Muscle of leg (tissue), 11 donors: Measurements from ENCODE around the gene GRIK4. TPM values are rescaled to one million over a fixed set of nuclear protein-coding genes. Genes with fewer than 3 reads are reported as not detected.

ENCODE experiments used
- DNase-seq: peaks from one replicate; pipeline ENCODE4 v3.0.0; 2013
- H3K27ac ChIP-seq: one replicate; pipeline ENCODE4 v1.5.1; 2013; ENCODE audit warnings: mild to moderate bottlenecking, low read length, control low read depth
- H3K27me3 ChIP-seq: one replicate; pipeline ENCODE4 v1.6.1; 2013; ENCODE audit warnings: low read length; ENCODE audit not compliant: control insufficient read depth, insufficient read depth
- H3K36me3 ChIP-seq: one replicate; pipeline ENCODE4 v1.6.1; 2013; ENCODE audit warnings: low read length; ENCODE audit not compliant: control insufficient read depth, insufficient read depth
- H3K4me1 ChIP-seq: one replicate; pipeline ENCODE4 v1.6.1; 2013; ENCODE audit warnings: low read length; ENCODE audit not compliant: control insufficient read depth, insufficient read depth
- H3K4me3 ChIP-seq: one replicate; pipeline ENCODE4 v1.5.1; 2013; ENCODE audit warnings: low read length, control low read depth
- H3K9me3 ChIP-seq: replicated peaks from 2 replicates; pipeline ENCODE4 v1.6.1; 2013; ENCODE audit warnings: low read depth, low read length; ENCODE audit not compliant: control insufficient read depth
- WGBS: methylation state at CpG from one replicate; pipeline ENCODE4 v1.1.5; 2013; ENCODE audit warnings: missing lambda C conversion rate; ENCODE audit not compliant: insufficient coverage; 5-methylcytosine and 5-hydroxymethylcytosine counted together
- polyA plus RNA-seq, 8 donors: library from polyadenylated mRNA; unstranded; fragments of 120-200 nt; gene quantifications; one replicate each; pipeline versions ENCODE4 v1.2.1 to v1.2.3, GENCODE V29; 2013; ENCODE audit warnings: inconsistent platforms in 1 of 8, low replicate concordance in 1 of 8; ENCODE audit not compliant: insufficient read length in 8 of 8, insufficient read depth in 1 of 8
- total RNA-seq: library from RNA; stranded (reverse); fragments of 120-200 nt; gene quantifications from one replicate; pipeline ENCODE4 v1.2.4, GENCODE V29; 2013

Gene GRIK4
- total and polyA plus RNA-seq, 9 donors: 0.09 to 1.3 (median 0.50) TPM

DNA sequence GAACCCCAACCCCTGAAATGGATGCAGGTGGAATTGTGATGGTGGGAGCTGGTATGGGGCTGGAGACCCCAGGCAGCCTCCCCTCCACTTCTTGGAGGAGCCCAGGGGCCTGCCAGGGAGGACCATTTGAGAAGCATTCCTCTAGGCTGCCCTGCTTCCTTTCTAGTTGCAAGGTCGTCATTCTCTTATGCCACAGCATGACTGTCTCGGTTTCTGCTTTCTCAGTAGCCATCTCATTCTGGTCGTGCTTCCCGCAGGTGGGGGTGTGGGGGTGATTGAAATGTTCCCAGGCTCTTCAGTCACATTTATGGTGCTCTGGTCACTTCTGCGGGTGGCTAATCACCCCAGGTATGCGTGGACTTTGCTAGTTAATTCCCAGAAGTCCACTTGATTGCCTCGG lies 288.7 kb downstream of the GRIK4 start:
- Histone ChIP-seq H3K27ac (no peak overlapping the region), H3K36me3 (no peaks in the 10 kb centered on the region), H3K27me3 (peaks cover 8% of the 10 kb centered on the region), H3K4me1 (no peaks in the 10 kb centered on the region), H3K4me3 (no peak overlapping the region), H3K9me3 (no peaks in the 10 kb centered on the region)
- no peak for DNase-seq
- 67% methylated on average over 1 of the region's 7 CpGs for WGBS

DNA sequence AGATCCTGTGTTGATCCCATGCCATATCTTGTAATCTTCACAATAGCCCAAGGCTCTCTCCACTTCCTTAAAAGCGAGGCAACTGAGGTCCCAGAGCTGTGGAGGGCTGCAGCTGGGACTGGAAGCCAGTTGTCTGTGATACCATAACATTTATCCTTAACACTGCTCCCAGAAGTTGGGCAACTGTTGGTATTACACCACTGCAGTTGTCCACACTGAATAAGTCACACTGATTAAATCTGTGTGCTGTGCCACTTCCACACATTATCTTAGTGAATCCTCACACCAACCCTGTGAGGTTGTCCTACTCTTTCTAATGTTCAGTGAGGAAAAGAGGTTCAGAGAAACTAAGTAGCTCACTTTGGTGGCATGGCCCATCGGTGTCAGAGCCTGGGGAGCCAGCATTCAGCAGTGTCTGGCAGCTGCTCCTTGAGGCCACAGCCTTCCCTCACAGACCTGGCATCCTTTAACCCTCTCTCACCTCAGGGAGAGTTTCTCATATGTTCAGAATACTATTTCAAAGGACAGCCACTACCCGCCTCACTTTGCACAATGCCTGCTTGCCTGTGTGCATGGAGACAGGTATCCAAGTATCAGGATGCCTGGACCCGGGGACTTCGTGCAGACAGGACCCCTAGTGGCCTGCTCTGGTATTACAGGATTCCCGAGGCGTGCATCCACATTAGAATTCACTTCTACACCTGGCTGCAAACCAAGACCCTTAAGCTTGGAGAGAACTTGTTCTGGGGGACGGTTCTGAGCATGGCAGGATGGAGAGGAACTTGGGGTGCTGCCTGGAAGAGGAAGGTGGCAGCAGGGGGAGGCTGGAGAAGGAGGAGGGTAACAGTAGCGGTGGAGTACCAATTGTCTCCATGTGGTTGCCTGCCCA lies 290.5 kb downstream of the GRIK4 start:
- peak; percentile 63 for DNase-seq
- Histone ChIP-seq H3K4me3 (no peak overlapping the region), H3K27ac (no peak overlapping the region), H3K9me3 (no peaks in the 10 kb centered on the region), H3K27me3 (peaks cover 8% of the 10 kb centered on the region), H3K4me1 (no peaks in the 10 kb centered on the region), H3K36me3 (no peaks in the 10 kb centered on the region)
- WGBS: 57% methylated on average over 4 of the region's 9 CpGs

DNA sequence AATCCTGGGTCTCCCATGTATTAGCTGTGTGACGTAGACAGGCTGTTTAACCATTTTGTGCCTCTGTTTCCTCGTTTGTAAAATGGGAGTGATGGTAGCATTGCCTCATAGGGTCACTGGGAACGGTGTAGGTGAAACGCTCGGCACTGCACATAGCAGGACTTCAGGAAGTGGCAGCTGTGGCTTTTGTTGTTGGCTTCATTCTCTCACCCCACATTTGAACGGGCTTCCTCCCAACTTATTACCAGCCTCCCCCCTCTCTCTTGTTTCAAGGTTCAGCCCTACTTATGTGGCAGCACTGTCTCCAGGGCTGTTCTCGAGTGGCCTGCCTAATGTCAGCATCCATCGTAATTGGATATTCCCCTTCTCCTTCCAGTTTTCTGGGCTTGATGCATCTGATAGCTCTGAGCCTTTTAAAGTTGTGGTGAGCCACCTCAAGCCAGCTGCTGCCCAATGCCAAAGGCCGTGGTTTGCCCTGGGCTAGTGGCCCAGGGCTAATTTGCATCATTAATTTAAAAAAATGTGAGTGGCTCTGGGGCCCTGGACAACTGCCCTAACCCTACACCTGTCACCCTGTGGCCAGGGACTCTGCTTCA lies 294.5 kb downstream of the GRIK4 start:
- 41% methylated on average over 9 of the region's 9 CpGs for WGBS
- Histone ChIP-seq H3K4me3 (no peak overlapping the region), H3K36me3 (no peaks in the 10 kb centered on the region), H3K27ac (no peak overlapping the region), H3K27me3 (peaks cover 11% of the 10 kb centered on the region), H3K4me1 (no peaks in the 10 kb centered on the region), H3K9me3 (no peaks in the 10 kb centered on the region)
- no peak for DNase-seq

DNA sequence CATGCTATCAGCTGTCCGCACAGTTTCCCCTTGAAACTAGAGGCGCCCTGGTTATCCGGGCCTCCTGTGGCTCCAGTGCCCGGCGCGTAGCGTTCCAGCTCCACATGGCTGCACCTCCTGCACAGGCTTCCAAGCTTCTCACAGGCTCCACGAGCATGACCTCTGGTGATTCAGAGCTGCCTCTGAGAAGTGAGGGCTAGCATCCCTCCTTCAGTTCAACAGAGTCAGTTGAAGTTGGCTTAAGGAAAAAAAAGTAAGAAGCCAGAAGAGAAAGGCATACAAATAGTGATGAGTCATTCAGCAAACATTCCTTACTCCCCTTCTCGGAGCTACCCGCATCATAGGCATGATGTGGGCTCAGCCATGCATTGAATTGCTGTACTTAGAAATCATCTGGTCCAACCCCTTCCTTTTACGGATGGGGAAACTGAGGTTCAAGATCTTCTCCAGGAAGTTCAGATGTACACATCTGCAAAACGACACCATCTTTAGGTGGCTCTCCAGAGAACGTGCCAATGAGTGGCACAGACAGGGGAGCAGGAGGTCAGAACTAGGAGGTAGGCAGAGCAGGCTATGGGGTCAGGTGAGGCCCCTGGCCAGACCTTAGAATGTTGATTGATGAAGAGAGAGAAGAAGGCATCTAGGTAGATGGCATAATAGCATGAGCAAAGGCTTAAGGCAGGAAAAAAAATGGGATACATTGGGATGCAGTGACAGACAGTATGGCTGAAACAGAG lies 296.0 kb downstream of the GRIK4 start:
- no peaks in the 10 kb centered on the region for H3K36me3 ChIP-seq
- no peaks in the 10 kb centered on the region for H3K4me1 ChIP-seq
- no peak overlapping the region for H3K4me3 ChIP-seq
- 90% methylated on average over 8 of the region's 13 CpGs for WGBS
- no peak for DNase-seq
- no peaks in the 10 kb centered on the region for H3K9me3 ChIP-seq
- H3K27me3 ChIP-seq: peaks cover 13% of the 10 kb centered on the region
- H3K27ac ChIP-seq: no peak overlapping the region

DNA sequence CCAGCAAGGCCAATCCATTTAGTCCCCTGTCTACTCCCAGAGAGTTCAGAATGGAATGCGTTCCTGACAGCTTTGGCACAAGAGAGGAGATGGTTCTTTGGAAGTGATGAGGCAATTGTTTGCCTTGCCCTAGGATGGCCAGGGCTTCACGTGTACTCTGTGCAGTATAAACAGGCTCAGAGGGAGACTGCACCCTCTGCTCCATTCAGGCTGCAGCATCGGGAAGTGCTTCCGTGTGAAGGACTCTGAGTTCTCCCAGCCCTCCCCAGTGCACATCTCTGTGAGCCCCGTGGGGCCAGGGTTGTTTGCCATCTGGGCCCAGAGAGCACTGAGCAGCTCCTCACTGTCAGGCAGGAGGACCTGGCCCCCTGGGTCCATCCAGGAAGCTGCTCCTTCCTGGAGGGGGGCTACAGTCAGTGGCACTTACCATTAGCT lies 297.1 kb downstream of the GRIK4 start:
- Histone ChIP-seq H3K4me3 (no peak overlapping the region), H3K36me3 (no peaks in the 10 kb centered on the region), H3K27me3 (peaks cover 13% of the 10 kb centered on the region), H3K27ac (no peak overlapping the region), H3K9me3 (no peaks in the 10 kb centered on the region), H3K4me1 (no peaks in the 10 kb centered on the region)
- WGBS: 63% methylated on average over 5 of the region's 5 CpGs
- DNase-seq: no peak

DNA sequence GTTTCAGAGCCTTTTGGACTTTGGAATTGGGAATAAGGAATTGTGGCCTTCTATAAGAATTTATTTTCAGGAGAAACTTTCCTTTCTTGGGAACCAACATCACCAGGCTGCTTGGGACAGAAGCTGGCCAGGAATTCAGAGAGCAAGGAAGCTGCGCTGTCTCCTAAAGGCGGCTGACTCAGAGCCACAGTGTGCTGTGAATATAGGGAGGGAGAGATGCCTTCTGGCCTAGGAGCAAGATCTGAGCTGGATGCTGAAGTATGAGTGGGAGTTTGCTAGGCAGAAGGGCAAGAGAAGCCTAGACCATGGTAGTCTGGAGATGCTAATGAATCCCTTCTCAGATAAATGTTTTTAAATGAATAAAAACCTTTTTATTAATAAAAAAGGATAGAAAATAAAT lies 298.7 kb downstream of the GRIK4 start:
- no peaks in the 10 kb centered on the region for H3K36me3 ChIP-seq
- peaks cover 16% of the 10 kb centered on the region for H3K27me3 ChIP-seq
- no peak overlapping the region for H3K27ac ChIP-seq
- WGBS: 67% methylated on average over 2 of the region's 2 CpGs
- no peak for DNase-seq
- H3K4me3 ChIP-seq: no peak overlapping the region
- H3K4me1 ChIP-seq: no peaks in the 10 kb centered on the region
- no peaks in the 10 kb centered on the region for H3K9me3 ChIP-seq

DNA sequence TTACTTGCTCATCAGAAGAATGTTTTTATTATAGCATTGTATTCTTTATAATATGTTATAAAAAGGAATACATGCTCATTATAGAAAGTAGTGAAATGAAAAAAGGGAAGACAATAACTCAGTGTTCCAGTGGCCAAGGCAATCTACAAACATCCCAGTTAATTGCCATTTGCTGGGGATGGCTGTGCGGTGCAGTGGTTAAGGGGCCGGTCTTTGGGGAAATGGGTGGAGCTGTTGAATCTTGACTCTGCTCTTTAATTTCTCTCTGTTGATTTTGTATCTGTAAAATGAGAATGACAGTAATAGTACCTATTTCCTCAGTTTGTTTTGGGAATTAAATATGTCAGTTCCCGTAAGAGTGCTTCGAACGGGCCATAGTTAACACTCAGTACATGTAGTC lies 299.7 kb downstream of the GRIK4 start:
- Histone ChIP-seq H3K27me3 (peaks cover 18% of the 10 kb centered on the region), H3K9me3 (no peaks in the 10 kb centered on the region), H3K4me1 (no peaks in the 10 kb centered on the region), H3K27ac (no peak overlapping the region), H3K4me3 (no peak overlapping the region), H3K36me3 (no peaks in the 10 kb centered on the region)
- WGBS: 100% methylated on average over 1 of the region's 5 CpGs
- no peak for DNase-seq

DNA sequence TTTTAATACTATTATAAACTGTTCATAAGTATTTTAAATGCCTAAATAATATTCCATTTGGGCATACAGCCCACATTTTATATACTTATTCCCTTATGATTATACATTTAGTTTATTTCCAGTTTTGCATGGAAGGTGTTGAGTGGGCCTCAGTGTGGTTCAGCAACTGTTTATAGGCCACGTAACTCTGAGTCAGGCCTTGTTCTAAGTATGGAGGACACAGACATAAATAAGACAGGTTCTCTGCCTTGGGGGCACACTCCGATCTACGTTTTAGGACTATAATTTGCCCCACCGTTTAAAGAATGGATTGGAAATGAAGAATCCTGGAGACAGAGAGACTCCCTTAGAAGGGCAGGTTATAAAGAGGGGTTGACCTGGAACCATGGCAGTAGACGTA lies 300.2 kb downstream of the GRIK4 start:
- no peak overlapping the region for H3K27ac ChIP-seq
- peaks cover 16% of the 10 kb centered on the region for H3K27me3 ChIP-seq
- no peaks in the 10 kb centered on the region for H3K4me1 ChIP-seq
- 90% methylated on average over 5 of the region's 5 CpGs for WGBS
- H3K4me3 ChIP-seq: no peak overlapping the region
- no peaks in the 10 kb centered on the region for H3K36me3 ChIP-seq
- no peak for DNase-seq
- no peaks in the 10 kb centered on the region for H3K9me3 ChIP-seq

DNA sequence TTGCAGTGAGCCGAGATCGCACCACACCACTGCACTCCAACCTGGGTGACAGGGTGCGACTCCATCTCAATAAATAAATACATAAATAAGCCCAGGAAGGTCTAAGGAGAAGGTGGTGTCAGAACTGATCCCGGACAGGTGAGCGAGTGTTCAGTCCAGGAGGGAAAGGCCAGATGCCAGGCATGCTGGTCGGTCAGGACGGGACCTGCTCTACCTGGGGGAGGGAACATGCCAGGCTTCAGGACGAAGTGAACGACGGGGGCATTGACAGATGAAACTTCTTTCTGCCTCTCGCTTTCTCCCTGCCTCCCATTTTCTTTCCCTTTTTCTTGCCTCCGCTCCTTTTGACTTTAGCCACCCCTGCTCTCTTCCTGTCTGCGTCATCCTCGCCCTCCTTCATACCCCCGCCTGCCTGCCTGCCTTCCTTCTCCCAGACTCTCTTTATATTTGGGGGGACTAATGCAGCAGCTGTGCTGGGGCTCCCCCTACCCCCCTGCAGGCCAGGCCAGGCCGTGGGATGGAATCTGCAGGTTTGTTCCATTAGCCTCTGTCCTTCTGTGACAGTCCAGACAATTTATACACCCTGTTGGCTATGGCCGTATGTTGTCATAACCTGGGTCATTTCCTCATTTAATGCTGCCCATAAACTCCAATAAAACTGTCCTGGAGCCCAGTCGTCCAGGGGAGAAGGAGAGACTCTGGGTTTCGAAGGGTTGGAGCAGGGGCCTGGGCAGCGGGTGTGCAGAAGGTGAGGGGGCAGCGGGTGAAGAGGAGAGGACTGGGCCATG lies 303.2 kb downstream of the GRIK4 start:
- Histone ChIP-seq H3K4me1 (no peaks in the 10 kb centered on the region), H3K27ac (no peak overlapping the region), H3K27me3 (peaks cover 24% of the 10 kb centered on the region), H3K9me3 (no peaks in the 10 kb centered on the region), H3K36me3 (no peaks in the 10 kb centered on the region), H3K4me3 (no peak overlapping the region)
- no peak for DNase-seq
- 63% methylated on average over 11 of the region's 21 CpGs for WGBS
